SK-N-SH treated with all-trans-retinoic acid at 6 μM for 48 hours (cell line): Measurements from ENCODE around the gene LHFPL6.
A peak's percentile ranks its signal among the peaks of the same experiment; 100 is the strongest.

Source experiments
- BACH2 ChIP-seq: fragments of 250-450 bp; sonication (Bioruptor Pico); IDR thresholded peaks from 2 replicates; pipeline ENCODE4 v1.9.0; 2021; ENCODE audit warnings: mild to moderate bottlenecking, borderline replicate concordance
- CSRNP3 ChIP-seq: fragments of 250-450 bp; sonication (Bioruptor Pico); IDR thresholded peaks from 2 replicates; pipeline ENCODE4 v1.5.1; 2021; ENCODE audit warnings: mild to moderate bottlenecking, moderate library complexity
- ESRRG ChIP-seq: fragments of 250-450 bp; sonication (Bioruptor Pico); IDR thresholded peaks from 2 replicates; pipeline ENCODE4 v1.6.1; 2021; ENCODE audit warnings: mild to moderate bottlenecking
- ISL1 ChIP-seq: fragments of 250-450 bp; sonication (Bioruptor Pico); IDR thresholded peaks from 2 replicates; pipeline ENCODE4 v2.1.2; 2022; ENCODE audit warnings: mild to moderate bottlenecking, moderate library complexity
- PATZ1 ChIP-seq: fragments of 250-450 bp; sonication (Bioruptor Pico); IDR thresholded peaks from 2 replicates; pipeline ENCODE4 v1.8.0; 2020; ENCODE audit warnings: mild to moderate bottlenecking, moderate library complexity, borderline replicate concordance
- POU6F1 ChIP-seq: fragments of 250-450 bp; sonication (Bioruptor Pico); IDR thresholded peaks from 2 replicates; pipeline ENCODE4 v1.8.0; 2021; ENCODE audit warnings: low read depth, mild to moderate bottlenecking, moderate library complexity, borderline replicate concordance
- TCF4 ChIP-seq: fragments of 250-450 bp; sonication (Bioruptor Pico); IDR thresholded peaks from 2 replicates; pipeline ENCODE4 v1.8.0; 2021; ENCODE audit warnings: mild to moderate bottlenecking, moderate library complexity, borderline replicate concordance
- ZFP3 ChIP-seq: fragments of 250-450 bp; sonication (Bioruptor Pico); IDR thresholded peaks from 2 replicates; pipeline ENCODE4 v1.5.0; 2020; ENCODE audit warnings: mild to moderate bottlenecking, moderate library complexity
- ZNF565 ChIP-seq: fragments of 450-650 bp; formaldehyde crosslinking; conservative IDR thresholded peaks from 2 replicates; pipeline ENCODE4 v1.5.0; 2020; ENCODE audit warnings: low read depth, mild to moderate bottlenecking, moderate library complexity
- ZNF70 ChIP-seq: fragments of 450-650 bp; formaldehyde crosslinking; IDR thresholded peaks from 2 replicates; pipeline ENCODE4 v1.5.0; 2020; ENCODE audit warnings: mild to moderate bottlenecking, moderate library complexity

GRCh38 chr13:39401046-39401705 lies 201.8 kb downstream of the LHFPL6 start:
- TF ChIP-seq ZNF70 (CRISPR knock-in tag) (no peak), POU6F1 (CRISPR knock-in tag) (no peak), CSRNP3 (CRISPR knock-in tag) (no peak), PATZ1 (CRISPR knock-in tag) (no peak), ZFP3 (no peak), ZNF565 (CRISPR knock-in tag) (no peak), ISL1 (CRISPR knock-in tag) (peak; percentile 79), TCF4 (no peak), ESRRG (CRISPR knock-in tag) (no peak), BACH2 (CRISPR knock-in tag) (no peak)
